Stimulated activated CD8-positive, alpha-beta memory T cell treated with anti-CD3 and anti-CD28 coated beads, Interleukin-4, amount 100 ng/mL, for 48 hours (primary cell): ENCODE results near the gene FAM9C.
"Not testable (repeated sequence)": the region's sequence is repeated elsewhere in the genome, so short reads cannot be mapped to it uniquely, and the experiment has no call there.

Experiments
- DNase-seq: peaks from one replicate; pipeline ENCODE4 v3.0.0-alpha.2; 2020

FAM9C gene

DNA sequence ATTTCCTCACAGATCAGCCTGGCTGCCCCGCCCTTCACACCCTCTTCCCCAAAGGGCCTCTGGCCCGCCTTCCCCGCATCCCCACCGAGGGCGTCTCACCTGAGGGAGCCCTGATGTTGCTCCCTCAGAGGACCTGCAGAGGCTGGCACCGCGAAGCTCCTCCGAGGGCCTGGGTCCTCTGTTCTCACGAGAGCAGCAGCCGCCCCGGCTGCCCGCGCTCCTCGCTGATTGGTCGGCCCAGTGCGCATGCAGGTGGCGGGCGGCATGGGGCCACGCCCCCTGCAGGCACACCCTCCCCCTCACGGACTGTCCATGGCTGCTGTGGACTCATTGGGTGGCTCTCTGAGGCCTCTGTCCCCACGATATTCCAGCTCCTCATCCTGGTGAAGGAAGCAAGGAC, at the start of gene FAM9C:
TSS of gene FAM9C (minus strand) at position 180 of the 400 bp plus-strand sequence. CDS start 831 bp downstream, outside the sequence.
- no peak for DNase-seq

DNA sequence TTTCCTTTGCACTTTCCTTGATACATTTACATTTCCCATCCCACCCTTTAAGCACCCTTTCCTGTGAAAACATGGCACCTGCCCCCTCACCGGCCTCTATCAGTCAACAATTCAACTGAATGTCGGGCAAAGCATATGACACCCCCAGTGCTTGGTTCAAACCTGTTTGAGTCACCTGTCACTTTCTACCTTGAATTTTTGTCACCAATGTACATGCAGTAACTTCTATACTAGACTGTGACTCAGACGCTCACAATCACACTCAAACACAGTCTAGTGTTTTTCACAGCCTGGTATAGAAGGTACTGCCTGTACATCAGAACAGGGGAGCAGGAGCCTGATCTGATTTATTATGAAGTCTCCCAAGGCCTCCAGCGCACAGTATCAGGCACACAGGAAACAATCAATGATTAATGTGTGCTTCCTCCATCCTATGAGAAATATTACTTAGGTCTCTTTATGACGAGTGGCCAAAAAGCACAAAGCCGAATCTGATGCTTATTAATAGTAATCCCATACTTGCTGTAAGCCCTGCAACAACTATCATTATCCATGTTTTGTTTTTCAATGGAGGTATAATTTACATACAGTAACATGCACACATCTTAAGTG, 49.2 kb upstream of the FAM9C start:
- DNase-seq, result no peak

DNA sequence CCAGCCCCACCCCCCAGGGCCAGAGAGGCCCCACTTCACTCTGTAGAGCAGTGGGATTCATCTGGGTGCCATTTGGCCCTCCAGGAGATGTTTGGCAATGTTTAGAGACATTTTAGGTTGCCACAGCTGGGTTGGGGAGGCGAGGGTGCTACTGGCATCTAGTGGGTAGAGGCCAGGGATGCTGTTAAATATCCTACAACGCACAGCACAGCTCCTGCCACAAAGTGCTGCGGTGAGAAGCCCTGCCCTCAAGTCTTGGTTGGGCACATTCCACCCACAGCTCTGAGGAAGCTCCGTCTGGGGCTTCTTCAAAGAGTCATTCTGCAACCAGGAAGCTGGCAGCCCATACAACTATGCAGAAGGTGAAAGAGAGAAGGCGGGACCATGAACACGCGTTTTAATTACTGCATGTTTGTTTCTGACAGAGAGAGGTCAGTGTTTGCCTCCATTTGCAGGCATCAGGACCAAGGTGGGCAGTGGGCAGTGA, 48.1 kb upstream of the FAM9C start:
- DNase-seq, result peak; percentile 77

DNA sequence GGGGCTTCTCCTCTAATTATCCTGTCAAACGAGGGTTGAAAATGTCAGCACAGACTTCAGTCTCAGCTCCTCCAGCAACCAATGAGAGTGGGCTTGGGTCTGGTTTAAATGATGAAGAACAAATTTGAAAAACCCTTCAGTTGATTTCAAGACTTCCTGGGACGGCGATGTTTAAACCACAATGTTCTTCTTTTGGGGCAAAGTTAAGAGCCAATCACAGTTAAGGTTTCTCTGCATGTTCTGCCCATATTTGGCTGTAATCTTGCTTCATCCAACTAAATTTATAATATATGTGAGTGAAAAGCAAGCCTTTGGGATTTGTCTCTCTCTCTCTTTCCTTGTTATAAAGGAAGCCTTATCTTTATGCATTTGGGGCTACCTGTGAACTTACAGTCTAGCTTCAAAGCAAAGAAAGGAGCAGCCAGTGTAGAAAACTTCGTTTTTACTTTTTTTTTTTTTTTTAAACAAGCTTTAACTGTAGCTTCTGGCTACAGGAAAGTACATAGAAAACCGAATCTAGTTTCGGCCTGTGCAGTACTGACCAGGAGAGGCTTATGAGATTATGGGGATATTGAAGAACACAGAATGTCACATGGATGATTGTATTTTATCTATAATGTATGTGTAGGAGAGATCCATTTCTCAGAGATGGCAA, 46.8 kb upstream of the FAM9C start:
- no peak for DNase-seq

DNA sequence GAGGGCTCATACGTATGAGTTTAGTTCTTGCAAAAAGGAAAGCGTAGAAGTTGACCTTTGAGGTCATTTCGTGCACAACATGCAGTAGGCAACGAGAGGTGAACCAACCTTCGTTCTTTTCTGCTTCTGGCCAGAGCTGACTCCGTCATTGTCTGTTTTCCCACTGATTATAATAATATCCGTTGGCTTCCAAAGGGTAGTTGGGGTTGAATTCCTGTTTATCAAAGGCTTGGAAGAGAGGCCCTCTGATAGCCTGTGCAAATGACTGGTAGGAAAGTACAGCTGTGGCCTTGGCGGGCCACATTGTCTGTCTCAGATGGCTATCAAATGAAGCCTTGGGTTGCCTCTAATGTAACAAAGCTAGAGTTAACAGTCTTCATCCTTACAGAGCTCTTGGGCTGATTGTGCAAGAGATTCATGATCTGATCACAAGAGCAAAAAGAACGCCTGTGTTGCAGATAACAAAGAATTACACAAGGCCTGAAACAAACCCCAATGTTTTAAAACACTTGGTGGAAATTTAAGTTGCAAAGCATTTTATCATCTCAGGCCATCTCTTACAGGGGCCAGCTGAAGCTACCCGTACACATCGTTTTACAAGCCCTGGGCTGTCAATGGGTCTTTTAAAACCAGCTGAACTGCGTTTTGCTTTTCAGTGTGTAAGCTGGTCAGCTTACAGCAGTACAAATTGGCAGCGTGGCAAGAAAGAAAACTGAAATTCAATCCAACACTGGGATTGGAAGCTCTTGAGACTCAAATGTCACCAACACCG, 46.1 kb upstream of the FAM9C start:
- DNase-seq, result no peak

DNA sequence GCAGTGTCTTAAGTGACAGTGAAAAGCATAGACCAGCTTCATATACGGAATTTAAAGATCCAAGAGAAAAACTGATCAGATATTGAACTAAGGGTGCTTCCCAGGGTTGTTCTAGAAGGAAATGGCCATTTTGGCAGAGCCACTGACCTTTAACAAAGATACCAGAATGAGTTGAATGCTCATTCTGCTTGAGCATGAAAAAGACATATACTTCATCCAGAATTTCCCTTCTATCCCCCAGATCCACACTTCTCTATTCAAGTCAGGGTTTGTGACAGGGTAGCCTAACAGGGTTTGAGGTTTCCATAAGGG, 45.6 kb upstream of the FAM9C start:
- no peak for DNase-seq

DNA sequence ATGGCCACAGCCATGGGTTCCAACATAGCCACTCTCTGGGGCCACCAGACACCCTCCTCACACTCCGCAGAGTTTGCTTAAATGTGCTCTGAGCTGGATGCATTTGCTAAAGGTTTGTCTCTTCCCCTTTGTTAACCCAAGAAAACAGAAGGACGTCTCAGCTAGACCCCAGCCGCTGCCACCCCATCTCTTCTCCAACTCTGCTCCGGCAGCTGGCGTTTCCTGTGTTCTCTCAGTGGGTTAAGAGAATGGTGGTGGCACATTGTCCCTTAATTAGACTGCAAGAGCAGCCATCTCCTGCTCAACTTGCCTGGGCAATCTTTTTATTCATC, 43.7 kb upstream of the FAM9C start:
- DNase-seq, result no peak

DNA sequence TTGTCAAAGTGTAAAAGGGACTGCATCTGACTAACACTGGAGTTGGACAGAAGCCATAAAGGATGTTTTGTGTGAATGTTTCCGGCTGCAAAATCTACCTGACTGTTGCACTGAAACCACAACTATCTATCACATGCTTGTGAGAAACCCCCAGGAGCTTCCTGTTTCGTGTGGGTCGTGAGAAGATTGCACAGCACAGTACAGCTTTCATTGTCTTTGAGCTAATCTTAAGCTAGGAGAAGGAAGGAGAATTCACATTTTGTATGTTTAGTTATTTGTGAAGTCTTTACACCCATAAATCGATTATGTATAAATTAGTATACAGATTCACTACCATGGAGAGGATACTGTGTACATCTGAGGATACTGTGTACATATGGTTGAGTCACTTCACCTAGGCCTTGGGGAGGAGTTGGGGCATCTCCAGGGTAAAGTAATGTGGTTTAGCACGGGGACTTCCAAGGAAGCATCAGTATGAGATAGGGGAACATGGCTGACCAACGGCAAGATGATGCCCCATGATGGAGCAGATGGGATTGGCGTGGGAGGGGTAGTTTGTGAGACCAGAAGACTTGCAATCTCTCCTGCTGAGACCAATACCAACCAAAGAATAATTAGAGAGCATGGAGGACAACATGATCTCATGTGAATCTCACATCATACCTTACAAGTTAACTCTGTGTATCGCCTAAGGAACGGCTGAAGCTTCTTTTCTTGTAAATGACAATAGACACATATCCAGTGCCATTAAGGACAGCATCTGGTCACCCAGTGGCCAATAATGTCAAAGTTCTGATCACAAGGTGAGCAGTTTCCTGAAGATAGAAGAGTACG, 43.1 kb upstream of the FAM9C start:
- peak; percentile 64 for DNase-seq

DNA sequence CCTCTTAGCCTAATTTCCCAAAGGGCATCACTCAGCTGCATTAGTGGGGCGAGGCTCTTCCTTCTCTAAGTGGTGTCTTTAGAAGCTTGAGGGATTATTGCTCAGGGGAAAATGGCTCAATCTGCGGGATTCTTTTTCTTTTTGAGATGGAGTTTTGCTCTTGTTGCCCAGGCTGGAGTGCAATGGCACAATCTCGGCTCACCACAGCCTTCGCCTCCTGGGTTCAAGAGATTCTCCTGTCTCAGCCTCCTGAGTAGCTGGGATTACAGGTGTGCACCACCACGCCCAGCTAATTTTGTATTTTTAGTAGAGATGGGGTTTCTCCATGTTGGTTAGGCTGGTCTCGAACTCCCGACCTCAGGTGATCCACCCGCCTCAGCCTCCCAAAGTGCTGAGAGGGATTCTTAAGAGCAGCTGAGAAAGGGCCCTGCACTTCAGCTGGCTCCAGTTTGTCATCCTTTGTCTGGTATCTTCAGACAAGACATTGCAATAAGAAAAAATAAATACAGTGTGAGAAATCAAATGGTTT, 42.4 kb upstream of the FAM9C start:
- DNase-seq, result not testable (repeated sequence)

DNA sequence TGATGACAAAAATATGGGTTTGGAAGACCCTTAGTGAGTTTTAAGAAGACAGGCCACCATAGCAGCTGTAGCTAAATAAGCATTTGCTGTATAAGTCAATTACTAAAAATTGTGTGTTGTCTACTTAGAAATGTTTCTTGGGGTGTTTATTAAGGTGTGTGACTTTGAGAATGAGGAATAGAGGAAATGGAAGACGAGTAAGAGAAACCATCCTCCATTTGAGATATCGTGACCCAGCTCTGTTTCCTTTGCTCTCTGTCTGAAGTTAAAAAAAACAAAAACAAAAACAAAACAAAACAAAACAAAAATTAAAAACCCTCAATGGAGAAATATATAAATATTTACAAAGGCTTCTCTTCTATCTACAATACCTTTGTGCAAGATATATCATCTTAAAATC, 41.7 kb upstream of the FAM9C start:
- no peak for DNase-seq

DNA sequence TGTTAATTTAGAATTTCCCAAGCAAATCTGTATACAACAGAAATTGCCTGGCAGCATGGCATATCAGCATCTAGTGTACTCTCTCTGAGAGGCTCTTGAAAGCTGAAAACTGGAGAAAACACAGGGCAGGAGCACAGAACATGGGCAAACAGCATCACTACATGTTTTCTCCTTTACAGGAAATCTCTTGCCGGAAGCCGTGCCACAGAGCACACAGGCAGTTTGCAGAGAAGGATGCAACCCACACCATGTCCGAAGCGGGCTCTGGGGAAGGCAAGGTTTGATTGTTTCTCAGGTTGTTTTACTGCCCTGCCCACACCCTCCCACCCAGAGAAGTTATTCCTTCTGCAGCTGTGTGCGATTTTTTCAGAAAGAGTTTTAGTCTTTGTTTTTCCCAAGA, 41.1 kb upstream of the FAM9C start:
- no peak for DNase-seq

DNA sequence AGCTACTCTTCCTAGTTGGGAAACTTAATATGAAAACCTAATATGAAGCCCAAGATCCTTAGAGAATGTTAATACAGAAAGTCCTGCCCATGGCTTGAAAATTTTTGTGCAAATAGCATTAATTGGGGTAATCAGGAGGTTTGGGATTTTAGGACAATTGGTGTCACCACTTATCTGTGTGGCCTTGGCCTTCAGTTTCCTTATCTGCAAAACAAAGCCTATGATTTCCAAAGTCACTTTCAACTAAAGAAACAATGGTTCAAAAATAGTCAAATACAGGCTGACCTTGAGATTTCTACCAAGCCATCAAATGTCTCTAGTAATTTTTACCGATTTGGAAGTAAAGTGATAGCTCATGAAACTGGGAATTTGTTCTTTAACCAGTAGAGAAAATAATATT, 40.2 kb upstream of the FAM9C start:
- no peak for DNase-seq

DNA sequence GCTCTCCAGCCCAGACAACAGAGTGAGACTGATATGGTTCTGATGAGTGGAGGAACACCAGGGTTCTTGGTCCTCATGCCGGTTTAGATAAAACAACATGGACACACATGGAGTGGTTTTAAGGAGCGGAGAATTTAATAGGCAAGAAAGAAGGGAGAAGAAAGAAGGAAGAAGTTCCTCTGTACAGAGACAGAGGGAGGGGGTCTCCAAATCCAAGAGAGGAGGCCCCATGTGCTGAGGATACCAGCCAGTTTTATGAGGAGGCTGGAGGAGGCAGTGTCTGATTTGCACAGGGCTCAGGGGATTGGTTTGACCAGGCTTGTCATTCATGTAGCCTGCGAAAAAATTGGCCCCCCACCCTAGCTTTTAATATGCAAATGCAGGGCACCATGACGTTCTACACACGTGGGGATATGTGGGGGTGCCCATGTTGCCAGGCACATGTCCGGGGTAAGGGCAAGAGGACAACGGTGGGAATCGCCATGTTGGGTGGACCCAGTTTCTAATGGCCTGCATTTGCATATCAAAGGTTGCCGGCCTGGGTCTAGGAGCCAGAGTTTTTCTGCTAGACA, 39.4 kb upstream of the FAM9C start:
- not testable (repeated sequence) for DNase-seq

DNA sequence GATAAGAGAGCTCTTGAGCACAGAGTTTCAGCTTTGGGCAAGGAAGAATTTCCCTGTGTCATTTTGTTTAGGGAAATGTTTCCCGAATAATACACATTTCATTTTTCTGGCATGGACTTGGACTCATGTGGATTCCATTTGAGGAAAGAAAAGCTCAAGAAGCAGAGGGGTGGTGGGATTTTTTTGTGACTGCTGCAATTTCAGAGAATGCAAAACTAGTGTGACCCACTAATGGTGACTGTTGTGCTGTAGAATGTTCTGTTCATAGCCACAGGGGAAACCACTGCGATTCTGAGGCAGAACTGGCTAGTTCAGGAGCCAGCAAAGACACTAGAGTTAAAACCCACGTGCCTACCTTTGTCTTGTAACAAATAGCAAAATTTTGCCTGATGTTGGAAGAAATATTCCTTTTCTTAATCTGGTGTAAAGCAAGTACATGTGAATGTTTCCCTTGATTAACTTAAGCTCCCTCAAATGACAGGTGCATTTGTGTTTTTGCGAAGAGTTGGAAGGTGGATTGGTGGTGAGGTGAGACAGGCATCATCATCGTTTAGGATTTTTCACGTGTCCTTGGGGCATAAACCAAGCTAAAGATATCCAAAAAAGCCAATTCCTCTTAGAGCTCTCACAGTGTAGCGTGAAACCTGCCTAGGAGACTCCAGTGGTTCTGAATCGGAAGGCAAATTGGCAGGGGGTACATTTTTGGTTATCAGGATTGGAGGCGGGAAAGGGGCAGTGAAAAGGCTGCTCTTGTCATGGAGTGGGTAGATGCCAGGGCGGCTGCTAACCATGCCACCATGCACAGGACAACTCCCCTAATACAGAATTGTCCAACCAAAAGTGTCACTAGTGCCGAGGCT, 38.0 kb upstream of the FAM9C start:
- DNase-seq, result no peak

DNA sequence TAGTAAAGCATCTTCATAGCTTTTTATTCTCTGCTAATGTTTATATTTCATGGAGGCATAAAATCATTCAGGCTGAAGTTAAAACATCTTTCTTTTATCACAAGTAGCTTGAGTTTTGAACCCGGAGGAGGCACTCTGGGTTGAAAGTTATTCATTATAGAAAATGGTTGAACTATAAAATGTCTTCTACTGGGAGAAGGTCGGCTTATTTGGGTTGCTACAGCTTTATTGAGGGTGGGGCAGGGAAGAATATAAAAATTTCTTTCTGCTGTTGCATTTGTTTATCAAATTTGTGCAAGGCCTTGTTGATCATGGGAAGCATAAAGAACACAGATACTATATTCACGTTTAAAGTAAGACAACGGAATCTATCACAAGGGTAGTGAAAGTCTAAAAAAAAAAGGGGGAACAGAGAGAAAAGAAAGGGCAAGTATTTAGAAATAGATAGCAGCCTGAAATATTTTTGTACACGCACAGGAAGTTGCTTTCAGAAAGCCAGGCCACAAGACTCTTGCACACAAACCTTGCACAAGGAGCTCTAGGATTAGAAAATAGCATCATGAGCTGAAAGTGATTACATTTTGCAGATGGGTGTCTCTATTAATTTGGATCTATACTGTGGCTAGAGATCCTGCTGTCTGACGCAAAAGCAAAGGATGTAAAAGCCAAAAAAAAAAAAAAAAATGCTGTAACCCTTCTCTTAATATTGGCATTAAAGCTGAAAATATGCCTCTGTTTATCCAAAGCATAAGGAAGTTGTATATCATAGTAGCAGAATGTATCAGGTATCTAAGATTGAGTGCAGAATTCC, 37.2 kb upstream of the FAM9C start:
- DNase-seq, result no peak

DNA sequence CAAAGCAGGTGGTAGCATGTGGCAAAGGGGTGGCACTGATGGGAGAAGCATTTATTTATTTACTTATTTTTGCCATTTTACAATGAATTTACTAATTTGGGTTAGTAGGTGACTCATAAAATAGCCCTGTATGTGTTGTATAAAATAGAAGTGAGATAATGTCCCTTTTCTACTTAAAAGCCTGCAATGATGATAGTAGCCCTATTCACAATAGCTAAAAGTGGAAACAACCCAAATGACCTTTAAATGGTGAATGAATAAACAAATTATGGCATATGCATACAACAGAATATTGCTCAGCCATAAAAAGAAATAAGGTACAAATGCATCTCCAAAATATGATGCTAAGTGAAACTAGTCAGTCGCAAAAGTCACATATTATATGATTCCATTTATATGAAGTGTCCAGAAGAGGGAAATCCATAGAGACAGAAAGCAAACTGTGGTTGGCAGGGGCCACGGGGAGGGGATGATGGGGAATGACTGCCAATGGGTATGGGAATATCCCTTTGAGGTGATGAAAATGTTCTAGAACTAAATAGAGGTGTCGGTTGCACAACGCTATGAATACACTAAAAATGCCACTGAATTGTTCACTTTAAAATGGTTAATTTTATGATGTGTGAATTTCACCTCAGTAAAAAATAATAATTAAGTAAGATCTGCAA, 35.8 kb upstream of the FAM9C start:
- DNase-seq, result no peak

DNA sequence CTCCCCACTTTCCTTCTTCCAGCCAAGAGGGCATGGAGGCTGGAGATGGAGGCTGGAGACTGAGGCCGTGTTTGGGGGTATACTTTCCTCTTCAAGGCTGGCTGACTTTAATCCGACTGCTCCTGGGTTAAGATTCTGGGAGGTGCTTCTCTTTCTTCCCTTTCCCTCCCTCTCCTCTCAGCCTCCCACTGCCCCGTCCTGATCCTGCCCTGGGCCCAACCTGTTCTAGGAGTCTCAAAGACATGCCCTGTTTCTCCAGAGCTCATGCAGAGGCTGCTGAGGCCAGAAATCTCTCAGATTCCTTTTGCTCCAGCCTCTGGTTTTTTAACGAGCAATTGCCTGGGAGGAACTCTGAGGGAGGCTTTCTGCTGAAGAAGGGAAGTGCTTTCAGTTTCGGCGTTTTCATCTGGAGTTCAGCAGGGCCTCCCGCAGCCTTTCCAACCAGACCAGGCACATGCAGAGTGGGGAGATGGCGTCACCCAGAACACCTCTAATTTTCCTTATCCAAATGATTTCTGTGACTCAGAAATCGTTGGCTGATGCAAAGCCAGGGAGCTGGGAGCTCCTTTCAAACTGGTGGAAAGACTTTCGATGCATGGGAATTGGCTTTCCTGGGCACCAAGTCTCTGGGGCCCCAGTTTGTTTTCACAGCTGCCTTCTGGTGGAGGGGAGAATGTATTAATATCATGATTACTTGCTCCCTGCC, 34.5 kb upstream of the FAM9C start:
- DNase-seq, result no peak

DNA sequence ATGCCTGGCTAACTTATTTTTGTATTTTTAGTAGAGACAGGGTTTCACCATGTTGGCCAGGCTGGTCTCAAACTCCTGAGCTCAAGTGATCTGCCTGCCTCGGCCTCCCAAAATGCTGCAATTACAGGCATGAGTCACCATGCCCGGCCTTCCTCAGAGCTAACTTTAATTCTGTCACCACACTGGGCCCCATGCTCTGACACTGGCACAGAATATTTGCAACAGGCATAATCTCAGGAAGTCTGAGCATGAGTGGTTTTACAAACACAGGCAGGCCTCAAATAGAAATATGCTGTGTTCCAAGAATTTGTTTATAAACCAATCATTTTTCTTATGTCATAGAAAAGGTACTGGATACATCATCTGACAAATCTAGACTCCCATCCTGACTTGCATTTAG, 32.7 kb upstream of the FAM9C start:
- peak; percentile 52 for DNase-seq

DNA sequence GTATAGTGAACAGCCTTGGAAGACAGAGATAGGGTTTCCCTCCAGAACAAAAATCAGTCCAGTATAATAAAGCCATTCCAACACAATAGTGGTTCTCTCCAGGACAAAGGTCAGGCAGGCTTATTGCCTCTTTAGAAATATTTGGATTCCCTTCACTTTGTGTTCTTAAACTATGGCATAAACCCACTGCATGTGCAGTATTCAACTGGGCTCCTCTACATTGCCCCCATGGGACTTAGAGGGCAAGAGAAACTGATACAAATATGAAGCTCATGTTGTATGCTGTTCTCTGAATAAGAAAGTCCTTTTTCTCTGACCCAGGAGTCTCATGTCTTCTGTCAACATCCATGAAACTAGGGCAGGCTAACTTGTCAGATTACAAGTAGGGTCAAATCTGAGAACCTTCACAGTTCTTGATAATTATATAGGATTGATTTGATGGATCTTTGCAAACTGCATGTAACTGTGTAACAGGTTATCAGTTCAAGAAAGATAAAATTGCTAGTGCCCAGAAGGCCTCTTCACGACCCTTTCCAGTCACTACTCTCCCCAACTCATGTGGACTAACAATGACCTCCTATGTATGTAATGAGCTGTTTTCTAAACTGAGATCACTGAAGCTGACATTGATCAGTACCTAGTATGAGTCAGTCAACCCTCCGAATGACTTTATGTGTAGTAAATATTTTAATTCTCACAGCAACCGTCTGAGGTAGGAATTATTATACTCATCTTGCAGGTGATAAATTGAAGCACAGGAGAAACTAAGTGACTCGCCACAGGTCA, 31.9 kb upstream of the FAM9C start:
- no peak for DNase-seq
